RWPE2 (cell line): ENCODE results near the gene AKAP13.
A peak's percentile ranks its signal among the peaks of the same experiment; 100 is the strongest.

Experiments
- ATAC-seq: fragments of 200-7000 bp; cut with Tn5 transposase; 3 replicates; pipeline ENCODE4 v1.9.1; 2021; ENCODE audit warnings: low read depth
- DNase-seq: peaks from one replicate; pipeline ENCODE4 v3.0.0-alpha.2; 2020; ENCODE audit warnings: low spot score
- H3K27ac ChIP-seq: fragments of 450-650 bp; 2 replicates; pipeline ENCODE4 v1.5.1; 2017; ENCODE audit warnings: mild to moderate bottlenecking; ENCODE audit not compliant: poor library complexity, severe bottlenecking
- H3K27me3 ChIP-seq: fragments of 250-450 bp; sonication (Bioruptor Pico); 2 replicates; pipeline ENCODE4 v1.5.1; 2021; ENCODE audit warnings: mild to moderate bottlenecking, moderate library complexity; ENCODE audit not compliant: insufficient read depth, poor library complexity, severe bottlenecking
- H3K36me3 ChIP-seq: fragments of 250-450 bp; sonication (Bioruptor Pico); 2 replicates; pipeline ENCODE4 v1.5.1; 2020; ENCODE audit warnings: low read depth, mild to moderate bottlenecking, moderate library complexity
- H3K4me1 ChIP-seq: fragments of 250-450 bp; sonication (Bioruptor Pico); 2 replicates; pipeline ENCODE4 v1.5.1; 2021; ENCODE audit warnings: mild to moderate bottlenecking, moderate library complexity; ENCODE audit not compliant: insufficient read depth, poor library complexity, severe bottlenecking
- H3K4me3 ChIP-seq: fragments of 250-450 bp; sonication (Bioruptor Pico); 2 replicates; pipeline ENCODE4 v1.5.1; 2021; ENCODE audit warnings: mild to moderate bottlenecking, moderate library complexity; ENCODE audit not compliant: severe bottlenecking
- H3K9me3 ChIP-seq: fragments of 250-450 bp; sonication (Bioruptor Pico); 2 replicates; pipeline ENCODE4 v1.5.1; 2021; ENCODE audit warnings: mild to moderate bottlenecking, moderate library complexity; ENCODE audit not compliant: severe bottlenecking
- TF ChIP-seq, protein P1 (sequence below): fragments of 450-650 bp; IDR thresholded peaks from one replicate; pipeline ENCODE4 v1.5.1; 2017; ENCODE audit warnings: mild to moderate bottlenecking, moderate library complexity; ENCODE audit not compliant: poor library complexity, severe bottlenecking

The AKAP13 gene

GRCh38 chr15:85353516-85353915 lies 26.9 kb upstream of the AKAP13 start:
- Histone ChIP-seq H3K4me1 (peaks cover 18% of the 10 kb centered on the region), H3K4me3 (no peak overlapping the region), H3K27ac (no peak overlapping the region), H3K9me3 (no peaks in the 10 kb centered on the region), H3K27me3 (no peaks in the 10 kb centered on the region), H3K36me3 (no peaks in the 10 kb centered on the region)
- DNase-seq (no peak), ATAC-seq (no peak)
- TF ChIP-seq, protein P1, sequence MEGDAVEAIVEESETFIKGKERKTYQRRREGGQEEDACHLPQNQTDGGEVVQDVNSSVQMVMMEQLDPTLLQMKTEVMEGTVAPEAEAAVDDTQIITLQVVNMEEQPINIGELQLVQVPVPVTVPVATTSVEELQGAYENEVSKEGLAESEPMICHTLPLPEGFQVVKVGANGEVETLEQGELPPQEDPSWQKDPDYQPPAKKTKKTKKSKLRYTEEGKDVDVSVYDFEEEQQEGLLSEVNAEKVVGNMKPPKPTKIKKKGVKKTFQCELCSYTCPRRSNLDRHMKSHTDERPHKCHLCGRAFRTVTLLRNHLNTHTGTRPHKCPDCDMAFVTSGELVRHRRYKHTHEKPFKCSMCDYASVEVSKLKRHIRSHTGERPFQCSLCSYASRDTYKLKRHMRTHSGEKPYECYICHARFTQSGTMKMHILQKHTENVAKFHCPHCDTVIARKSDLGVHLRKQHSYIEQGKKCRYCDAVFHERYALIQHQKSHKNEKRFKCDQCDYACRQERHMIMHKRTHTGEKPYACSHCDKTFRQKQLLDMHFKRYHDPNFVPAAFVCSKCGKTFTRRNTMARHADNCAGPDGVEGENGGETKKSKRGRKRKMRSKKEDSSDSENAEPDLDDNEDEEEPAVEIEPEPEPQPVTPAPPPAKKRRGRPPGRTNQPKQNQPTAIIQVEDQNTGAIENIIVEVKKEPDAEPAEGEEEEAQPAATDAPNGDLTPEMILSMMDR: no peak

GRCh38 chr15:85354461-85354860 lies 25.9 kb upstream of the AKAP13 start:
- ATAC-seq (no peak), DNase-seq (no peak)
- H3K27ac ChIP-seq: no peak overlapping the region
- H3K27me3 ChIP-seq: no peaks in the 10 kb centered on the region
- TF ChIP-seq, protein P1: no peak
- no peaks in the 10 kb centered on the region for H3K36me3 ChIP-seq
- H3K9me3 ChIP-seq: no peaks in the 10 kb centered on the region
- no peak overlapping the region for H3K4me3 ChIP-seq
- peaks cover 20% of the 10 kb centered on the region for H3K4me1 ChIP-seq

DNA sequence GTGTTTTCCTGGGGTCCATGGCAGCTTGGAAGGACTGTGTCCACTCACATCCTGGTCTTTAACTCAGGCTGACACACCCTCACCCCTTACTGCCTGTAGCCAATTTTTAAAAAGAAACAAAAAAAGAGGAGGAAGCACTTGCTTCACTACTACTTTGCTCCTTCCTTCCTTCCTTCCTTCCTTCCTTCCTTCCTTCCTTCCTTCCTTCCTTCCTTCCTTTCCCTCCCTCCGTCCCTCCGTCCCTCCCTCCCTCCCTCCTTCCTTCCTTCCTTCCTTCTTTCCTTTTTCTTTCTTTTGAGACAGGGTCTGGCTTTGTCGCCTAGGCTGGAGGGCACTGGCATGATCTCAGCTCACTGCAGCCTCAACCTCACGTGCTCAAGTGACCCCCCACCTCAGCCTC lies 25.5 kb upstream of the AKAP13 start:
- H3K4me3 ChIP-seq: no peak overlapping the region
- TF ChIP-seq, protein P1: no peak
- no peak for DNase-seq
- no peaks in the 10 kb centered on the region for H3K27me3 ChIP-seq
- no peaks in the 10 kb centered on the region for H3K9me3 ChIP-seq
- no peaks in the 10 kb centered on the region for H3K36me3 ChIP-seq
- no peak for ATAC-seq
- no peak overlapping the region for H3K27ac ChIP-seq
- peaks cover 20% of the 10 kb centered on the region for H3K4me1 ChIP-seq

- no peak for ATAC-seq
- DNase-seq: no peak
- H3K36me3 ChIP-seq: no peaks in the 10 kb centered on the region
- H3K9me3 ChIP-seq: no peaks in the 10 kb centered on the region
- peaks cover 20% of the 10 kb centered on the region for H3K4me1 ChIP-seq
- TF ChIP-seq, protein P1: no peak
- no peak overlapping the region for H3K4me3 ChIP-seq
- peak overlapping the region; percentile 86 for H3K27ac ChIP-seq
- H3K27me3 ChIP-seq: no peaks in the 10 kb centered on the region
Measured at GRCh38 chr15:85356276-85356675, 24.1 kb upstream of the AKAP13 start.

- H3K9me3 ChIP-seq: no peaks in the 10 kb centered on the region
- DNase-seq (no peak), ATAC-seq (no peak)
- no peak overlapping the region for H3K4me3 ChIP-seq
- no peaks in the 10 kb centered on the region for H3K27me3 ChIP-seq
- TF ChIP-seq, protein P1: no peak
- no peak overlapping the region for H3K27ac ChIP-seq
- H3K36me3 ChIP-seq: no peaks in the 10 kb centered on the region
- H3K4me1 ChIP-seq: peaks cover 14% of the 10 kb centered on the region
Measured at GRCh38 chr15:85361323-85361722, 19.1 kb upstream of the AKAP13 start.
